Smooth muscle cell (in vitro differentiated cells): Measurements from ENCODE around the gene SPRING1. TPM values are rescaled to one million over a fixed set of nuclear protein-coding genes. Genes with fewer than 3 reads are reported as not detected.

Experiments used
- DNase-seq: peaks from one replicate; lab custom pipeline; 2025; ENCODE audit not compliant: unreplicated experiment; lab: John Stamatoyannopoulos, UW
- H2AFZ ChIP-seq: fragments of 200-600 bp; sonication (generic); 2 replicates; pipeline ENCODE4 v1.6.0; 2016; ENCODE audit warnings: antibody characterized with exemption, low read depth, mild to moderate bottlenecking
- H3F3A ChIP-seq: fragments of 200-600 bp; sonication (generic); 2 replicates; pipeline ENCODE4 v1.6.0; 2017; ENCODE audit warnings: antibody characterized with exemption, low read depth
- H3K27ac ChIP-seq: fragments of 200-600 bp; sonication (generic); 2 replicates; pipeline ENCODE4 v1.5.1; 2016; ENCODE audit warnings: low read depth, mild to moderate bottlenecking
- H3K27me3 ChIP-seq: fragments of 200-600 bp; sonication (generic); 2 replicates; pipeline ENCODE4 v1.6.1; 2016; ENCODE audit warnings: low read depth, mild to moderate bottlenecking
- H3K36me3 ChIP-seq: fragments of 200-600 bp; sonication (generic); 2 replicates; pipeline ENCODE4 v1.5.1; 2016; ENCODE audit warnings: low read depth
- H3K4me1 ChIP-seq: fragments of 200-600 bp; sonication (generic); 2 replicates; pipeline ENCODE4 v1.5.1; 2016; ENCODE audit warnings: low read depth
- H3K4me2 ChIP-seq: fragments of 200-600 bp; sonication (generic); 2 replicates; pipeline ENCODE4 v1.6.0; 2016; ENCODE audit warnings: mild to moderate bottlenecking
- H3K4me3 ChIP-seq: fragments of 200-600 bp; sonication (generic); 2 replicates; pipeline ENCODE4 v1.5.1; 2016; ENCODE audit warnings: mild to moderate bottlenecking
- H3K79me2 ChIP-seq: fragments of 200-600 bp; sonication (generic); 2 replicates; pipeline ENCODE4 v1.6.0; 2016; ENCODE audit warnings: low read depth, mild to moderate bottlenecking
- H3K9ac ChIP-seq: fragments of 200-600 bp; sonication (generic); 2 replicates; pipeline ENCODE4 v1.6.0; 2016; ENCODE audit warnings: low read depth
- H3K9me3 ChIP-seq: fragments of 200-600 bp; sonication (generic); replicated peaks from 2 replicates; pipeline ENCODE4 v1.5.1; 2016; ENCODE audit warnings: low read depth
- H4K20me1 ChIP-seq: fragments of 200-600 bp; sonication (generic); 2 replicates; pipeline ENCODE4 v1.6.0; 2016; ENCODE audit warnings: low read depth
- CTCF ChIP-seq: fragments of 200-600 bp; sonication (generic); IDR thresholded peaks from 2 replicates; pipeline ENCODE4 v1.5.1; 2017; ENCODE audit warnings: borderline replicate concordance, mild to moderate bottlenecking, antibody characterized with exemption; ENCODE audit not compliant: insufficient read depth, poor library complexity, severe bottlenecking
- WGBS: methylation state at CpG from one replicate; pipeline ENCODE4 v1.1.7; 2016; ENCODE audit warnings: low lambda C conversion rate; 5-methylcytosine and 5-hydroxymethylcytosine counted together
- polyA plus RNA-seq: library from polyadenylated mRNA; unstranded; fragments of >200 nt; fragmentation: Nextera tagmentation; extraction: Ambion mirVana; gene quantifications from 2 replicates; pipeline ENCODE4 v1.2.1, GENCODE V29; 2016
- total RNA-seq: library from RNA; depleted of rRNA; stranded (reverse); fragments of >200 nt; gene quantifications from 2 replicates; pipeline ENCODE4 v1.2.3, GENCODE V29; 2014

The SPRING1 gene
- total and polyA plus RNA-seq, 2 experiments from 2014 or later, result 19.0 to 25.8 TPM

GRCh38 chr12:116717466-116718437, 20.1 kb downstream of the SPRING1 start:
- peaks cover 35% of the 10 kb centered on the region for H4K20me1 ChIP-seq
- no peaks in the 10 kb centered on the region for H3F3A ChIP-seq
- DNase-seq, result no peak
- peaks cover 6% of the 10 kb centered on the region for H3K4me1 ChIP-seq
- no peak overlapping the region for H3K27ac ChIP-seq
- H3K36me3 ChIP-seq, result peaks cover 7% of the 10 kb centered on the region
- H3K4me3 ChIP-seq, result no peak overlapping the region
- H3K9me3 ChIP-seq, result no peaks in the 10 kb centered on the region
- WGBS, result 92% methylated on average over 27 of the region's 27 CpGs
- H2AFZ ChIP-seq, result no peak overlapping the region
- H3K27me3 ChIP-seq, result no peaks in the 10 kb centered on the region
- H3K9ac ChIP-seq, result no peak overlapping the region
- H3K4me2 ChIP-seq, result no peak overlapping the region
- H3K79me2 ChIP-seq, result no peaks in the 10 kb centered on the region
- no peak for TF ChIP-seq CTCF

- H3K79me2 ChIP-seq, result no peaks in the 10 kb centered on the region
- no peaks in the 10 kb centered on the region for H3F3A ChIP-seq
- H3K27me3 ChIP-seq, result peaks cover 13% of the 10 kb centered on the region
- no peak for DNase-seq
- H3K4me3 ChIP-seq, result no peak overlapping the region
- H4K20me1 ChIP-seq, result peaks cover 13% of the 10 kb centered on the region
- H3K4me1 ChIP-seq, result peaks cover 6% of the 10 kb centered on the region
- no peak overlapping the region for H3K27ac ChIP-seq
- no peak overlapping the region for H3K4me2 ChIP-seq
- H3K9me3 ChIP-seq, result no peaks in the 10 kb centered on the region
- 93% methylated on average over 9 of the region's 9 CpGs for WGBS
- H3K36me3 ChIP-seq, result no peaks in the 10 kb centered on the region
- no peak overlapping the region for H3K9ac ChIP-seq
- no peak for TF ChIP-seq CTCF
- no peak overlapping the region for H2AFZ ChIP-seq
These were observed 23.7 kb downstream of the SPRING1 start for GRCh38 chr12:116714175-116714574.

- H3K36me3 ChIP-seq, result no peaks in the 10 kb centered on the region
- H3K4me3 ChIP-seq, result no peak overlapping the region
- 100% methylated on average over 2 of the region's 2 CpGs for WGBS
- H2AFZ ChIP-seq, result no peak overlapping the region
- H3K4me1 ChIP-seq, result peaks cover 2% of the 10 kb centered on the region
- peaks cover 6% of the 10 kb centered on the region for H4K20me1 ChIP-seq
- no peak for TF ChIP-seq CTCF
- no peaks in the 10 kb centered on the region for H3F3A ChIP-seq
- peaks cover 16% of the 10 kb centered on the region for H3K27me3 ChIP-seq
- DNase-seq, result no peak
- no peaks in the 10 kb centered on the region for H3K9me3 ChIP-seq
- no peak overlapping the region for H3K27ac ChIP-seq
- no peak overlapping the region for H3K4me2 ChIP-seq
- H3K9ac ChIP-seq, result no peak overlapping the region
- H3K79me2 ChIP-seq, result no peaks in the 10 kb centered on the region
These were observed 24.3 kb downstream of the SPRING1 start for GRCh38 chr12:116713527-116713926.
